Cardiac muscle cell (in vitro differentiated cells and primary cell): ENCODE results near the gene PROK1. TPM values are rescaled to one million over a fixed set of nuclear protein-coding genes. Genes with fewer than 3 reads are reported as not detected.
"Not testable (repeated sequence)": the region's sequence is repeated elsewhere in the genome, so short reads cannot be mapped to it uniquely, and the experiment has no call there.

ENCODE experiments used
- DNase-seq, 2 donors: peaks; one replicate each; pipeline versions ENCODE4 v3.0.0 to v3.0.0-alpha.2; 2010 to 2017; ENCODE audit warnings: low read depth in 1 of 2, low spot score in 1 of 2
- H3K27ac ChIP-seq: fragments of 200-600 bp; sonication (generic); 2 replicates; pipeline ENCODE4 v1.5.1; 2016
- H3K27me3 ChIP-seq: fragments of 200-600 bp; sonication (generic); 2 replicates; pipeline ENCODE4 v1.6.0; 2016; ENCODE audit warnings: control low read depth
- H3K36me3 ChIP-seq: fragments of 200-600 bp; sonication (generic); 2 replicates; pipeline ENCODE4 v1.5.1; 2016; ENCODE audit warnings: control low read depth
- H3K4me1 ChIP-seq: fragments of 200-600 bp; sonication (generic); 2 replicates; pipeline ENCODE4 v1.8.1; 2017; ENCODE audit warnings: low read depth, mild to moderate bottlenecking, mixed run types
- H3K4me3 ChIP-seq: fragments of 200-600 bp; sonication (generic); 2 replicates; pipeline ENCODE4 v1.5.1; 2016; ENCODE audit warnings: mild to moderate bottlenecking
- H3K9me3 ChIP-seq: fragments of 200-600 bp; sonication (generic); 2 replicates; pipeline ENCODE4 v1.5.1; 2017; ENCODE audit warnings: low read depth, mild to moderate bottlenecking, control low read depth
- CTCF ChIP-seq: IDR thresholded peaks from 2 replicates; pipeline ENCODE4 v1.5.1; 2012; ENCODE audit warnings: low read depth, mild to moderate bottlenecking, low read length
- polyA plus RNA-seq: library from polyadenylated mRNA; unstranded; fragments of >200 nt; fragmentation: Nextera tagmentation; extraction: Ambion mirVana; gene quantifications from 2 replicates; pipeline ENCODE4 v1.2.1, GENCODE V29; 2016
- total RNA-seq: library from RNA; depleted of rRNA; stranded (reverse); fragments of >200 nt; gene quantifications from 2 replicates; pipeline ENCODE4 v1.2.3, GENCODE V29; 2016

PROK1 gene
- total and polyA plus RNA-seq, 2 experiments from 2014 or later: 0.24 TPM; not detected in 1

- H3K27ac ChIP-seq: no peak overlapping the region
- no peaks in the 10 kb centered on the region for H3K36me3 ChIP-seq
- no peak for TF ChIP-seq CTCF
- no peaks in the 10 kb centered on the region for H3K9me3 ChIP-seq
- H3K4me3 ChIP-seq: no peak overlapping the region
- no peak for DNase-seq
- H3K27me3 ChIP-seq: no peaks in the 10 kb centered on the region
- no peaks in the 10 kb centered on the region for H3K4me1 ChIP-seq
Measured at GRCh38 chr1:110430366-110430765, 20.6 kb upstream of the PROK1 start.

- no peak overlapping the region for H3K4me3 ChIP-seq
- no peaks in the 10 kb centered on the region for H3K27me3 ChIP-seq
- no peaks in the 10 kb centered on the region for H3K9me3 ChIP-seq
- DNase-seq: no peak
- H3K4me1 ChIP-seq: no peaks in the 10 kb centered on the region
- TF ChIP-seq CTCF: no peak
- no peaks in the 10 kb centered on the region for H3K36me3 ChIP-seq
- H3K27ac ChIP-seq: no peak overlapping the region
Measured at GRCh38 chr1:110430901-110431300, 20.0 kb upstream of the PROK1 start.

GRCh38 chr1:110433213-110433612 lies 17.7 kb upstream of the PROK1 start:
- no peaks in the 10 kb centered on the region for H3K9me3 ChIP-seq
- no peaks in the 10 kb centered on the region for H3K27me3 ChIP-seq
- TF ChIP-seq CTCF: no peak
- H3K27ac ChIP-seq: no peak overlapping the region
- H3K36me3 ChIP-seq: no peaks in the 10 kb centered on the region
- no peaks in the 10 kb centered on the region for H3K4me1 ChIP-seq
- DNase-seq: no peak
- no peak overlapping the region for H3K4me3 ChIP-seq

- H3K27ac ChIP-seq: no peak overlapping the region
- DNase-seq: peak; percentile 45 to 53
- no peak overlapping the region for H3K4me3 ChIP-seq
- no peaks in the 10 kb centered on the region for H3K36me3 ChIP-seq
- no peaks in the 10 kb centered on the region for H3K9me3 ChIP-seq
- H3K4me1 ChIP-seq: no peaks in the 10 kb centered on the region
- TF ChIP-seq CTCF: peak; percentile 26
- no peaks in the 10 kb centered on the region for H3K27me3 ChIP-seq
Measured at GRCh38 chr1:110433803-110434202, 17.1 kb upstream of the PROK1 start.

- H3K4me3 ChIP-seq: no peak overlapping the region
- peak in 1 of 2 donors; percentile 23 for DNase-seq
- H3K4me1 ChIP-seq: no peaks in the 10 kb centered on the region
- H3K27me3 ChIP-seq: no peaks in the 10 kb centered on the region
- H3K9me3 ChIP-seq: no peaks in the 10 kb centered on the region
- H3K36me3 ChIP-seq: no peaks in the 10 kb centered on the region
- H3K27ac ChIP-seq: no peak overlapping the region
- TF ChIP-seq CTCF: no peak
Measured at GRCh38 chr1:110434946-110435345, 16.0 kb upstream of the PROK1 start.

GRCh38 chr1:110436635-110437034 lies 14.3 kb upstream of the PROK1 start:
- Histone ChIP-seq H3K27ac (no peak overlapping the region), H3K27me3 (no peaks in the 10 kb centered on the region), H3K36me3 (no peaks in the 10 kb centered on the region), H3K4me3 (no peak overlapping the region), H3K4me1 (peaks cover 5% of the 10 kb centered on the region), H3K9me3 (no peaks in the 10 kb centered on the region)
- peak; percentile 23 to 50 for DNase-seq
- no peak for TF ChIP-seq CTCF

GRCh38 chr1:110437645-110438299 lies 13.2 kb upstream of the PROK1 start:
- not testable (repeated sequence) for H3K4me1 ChIP-seq, H3K9me3 ChIP-seq, DNase-seq, H3K27me3 ChIP-seq, H3K27ac ChIP-seq, H3K4me3 ChIP-seq, H3K36me3 ChIP-seq
